Natural killer cell (primary cell): Measurements from ENCODE around the gene TYK2. TPM values are rescaled to one million over a fixed set of nuclear protein-coding genes. Genes with fewer than 3 reads are reported as not detected.
"Not testable (repeated sequence)": the region's sequence is repeated elsewhere in the genome, so short reads cannot be mapped to it uniquely, and the experiment has no call there.

Experiments used
- ATAC-seq, 3 donors: fragments of 150-1000 bp in 2 of 3; fragments of 200-7000 bp in 1 of 3; cut with Tn5 transposase; 1 replicate in 1 of 3; 2 replicates in 2 of 3; pipeline ENCODE4 v1.10.0; 2021; ENCODE audit warnings: mild to moderate bottlenecking in 2 of 3, moderate library complexity in 2 of 3
- DNase-seq, 2 donors: peaks; one replicate each; pipeline versions ENCODE4 v3.0.0 to v3.0.0-alpha.2; 2013 to 2021; ENCODE audit warnings: mixed read lengths in 1 of 2
- H3K27ac ChIP-seq: one replicate; pipeline ENCODE4 v1.5.1; 2013; ENCODE audit warnings: mild to moderate bottlenecking, low read length
- H3K27me3 ChIP-seq: one replicate; pipeline ENCODE4 v1.6.1; 2013; ENCODE audit warnings: low read length; ENCODE audit not compliant: control insufficient read depth, insufficient read depth
- H3K36me3 ChIP-seq: one replicate; pipeline ENCODE4 v1.6.1; 2013; ENCODE audit warnings: low read length; ENCODE audit not compliant: control insufficient read depth, insufficient read depth
- H3K4me1 ChIP-seq: one replicate; pipeline ENCODE4 v1.6.1; 2013; ENCODE audit warnings: low read length; ENCODE audit not compliant: control insufficient read depth, insufficient read depth
- H3K4me3 ChIP-seq: one replicate; pipeline ENCODE4 v1.5.1; 2013; ENCODE audit warnings: low read length
- H3K9me3 ChIP-seq: one replicate; pipeline ENCODE4 v1.6.1; 2013; ENCODE audit warnings: low read length; ENCODE audit not compliant: control insufficient read depth, insufficient read depth
- H3K27ac Mint-ChIP-seq, 2 donors: one replicate each; pipeline ENCODE4 v1.8.0; 2022; ENCODE audit warnings: mild to moderate bottlenecking in 2 of 2, mixed read lengths in 2 of 2, moderate library complexity in 1 of 2
- H3K27me3 Mint-ChIP-seq, 2 donors: one replicate each; pipeline ENCODE4 v1.8.0; 2022; ENCODE audit warnings: low read depth in 2 of 2, mixed read lengths in 2 of 2
- H3K36me3 Mint-ChIP-seq: one replicate; pipeline ENCODE4 v1.8.0; 2022; ENCODE audit warnings: mixed read lengths
- H3K4me1 Mint-ChIP-seq, 2 donors: one replicate each; pipeline ENCODE4 v1.8.0; 2022; ENCODE audit warnings: mixed read lengths in 2 of 2
- H3K4me3 Mint-ChIP-seq: one replicate; pipeline ENCODE4 v1.8.0; 2022; ENCODE audit warnings: mild to moderate bottlenecking, moderate library complexity, mixed read lengths
- H3K9me3 Mint-ChIP-seq, 2 donors: one replicate each; pipeline ENCODE4 v1.8.0; 2022; ENCODE audit warnings: mixed read lengths in 2 of 2
- WGBS: methylation state at CpG from one replicate; pipeline ENCODE4 v1.1.7; 2013; ENCODE audit warnings: missing lambda C conversion rate; ENCODE audit not compliant: insufficient coverage; 5-methylcytosine and 5-hydroxymethylcytosine counted together
- intact Hi-C: fragments of 100-400 bp; cut with micrococcal nuclease; formaldehyde crosslinking; loops from one replicate; pipeline ENCODE4 v1.14.2; 2022
- total RNA-seq, 4 donors: library from RNA; stranded (reverse); fragments of 120-200 nt in 1 of 4; gene quantifications; one replicate each; pipeline versions ENCODE4 v1.2.3 to v1.2.4, GENCODE V29; 2013 to 2022
- TF ChIP-seq, protein P1 (sequence below): fragments of 200-600 bp; IDR thresholded peaks from one replicate; pipeline ENCODE4 v1.8.0; 2022; ENCODE audit warnings: antibody characterized with exemption

Gene TYK2
- total RNA-seq, 3 donors from 2014 or later (not counting 1 experiment from before 2014, with no cell fraction given) = 401 to 469 (median 454) TPM

DNA sequence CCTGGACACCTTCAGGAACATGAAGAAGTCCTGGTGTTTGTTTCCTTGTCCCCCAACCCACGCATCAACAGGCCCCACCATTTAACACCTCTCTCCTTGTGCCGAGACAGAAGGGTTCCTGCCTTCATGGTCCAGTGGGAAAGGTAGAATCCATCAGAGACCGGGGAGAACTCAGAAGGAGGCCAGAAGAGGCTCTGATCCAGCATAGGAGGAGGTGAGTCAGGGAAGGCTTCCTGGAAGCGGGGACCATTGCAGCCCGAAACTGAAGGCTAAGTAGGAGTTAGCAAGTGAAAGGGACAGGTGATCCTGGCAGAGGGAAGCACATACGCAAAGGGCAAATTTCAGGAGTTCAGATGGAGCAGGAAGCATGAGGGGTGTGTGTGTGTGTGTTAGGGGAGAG lies 41.4 kb downstream of the TYK2 start:
- peak overlapping the region; percentile 87 for H3K4me3 ChIP-seq
- H3K27me3 Mint-ChIP-seq = no peaks in the 10 kb centered on the region
- peak overlapping the region; percentile 95 for H3K4me3 Mint-ChIP-seq
- TF ChIP-seq, protein P1, sequence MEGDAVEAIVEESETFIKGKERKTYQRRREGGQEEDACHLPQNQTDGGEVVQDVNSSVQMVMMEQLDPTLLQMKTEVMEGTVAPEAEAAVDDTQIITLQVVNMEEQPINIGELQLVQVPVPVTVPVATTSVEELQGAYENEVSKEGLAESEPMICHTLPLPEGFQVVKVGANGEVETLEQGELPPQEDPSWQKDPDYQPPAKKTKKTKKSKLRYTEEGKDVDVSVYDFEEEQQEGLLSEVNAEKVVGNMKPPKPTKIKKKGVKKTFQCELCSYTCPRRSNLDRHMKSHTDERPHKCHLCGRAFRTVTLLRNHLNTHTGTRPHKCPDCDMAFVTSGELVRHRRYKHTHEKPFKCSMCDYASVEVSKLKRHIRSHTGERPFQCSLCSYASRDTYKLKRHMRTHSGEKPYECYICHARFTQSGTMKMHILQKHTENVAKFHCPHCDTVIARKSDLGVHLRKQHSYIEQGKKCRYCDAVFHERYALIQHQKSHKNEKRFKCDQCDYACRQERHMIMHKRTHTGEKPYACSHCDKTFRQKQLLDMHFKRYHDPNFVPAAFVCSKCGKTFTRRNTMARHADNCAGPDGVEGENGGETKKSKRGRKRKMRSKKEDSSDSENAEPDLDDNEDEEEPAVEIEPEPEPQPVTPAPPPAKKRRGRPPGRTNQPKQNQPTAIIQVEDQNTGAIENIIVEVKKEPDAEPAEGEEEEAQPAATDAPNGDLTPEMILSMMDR = no peak
- H3K27me3 ChIP-seq = no peaks in the 10 kb centered on the region
- 33% methylated on average over 6 of the region's 6 CpGs for WGBS
- H3K27ac ChIP-seq = peak overlapping the region; percentile 80
- peaks cover 13% of the 10 kb centered on the region for H3K36me3 ChIP-seq
- no peaks in the 10 kb centered on the region for H3K36me3 Mint-ChIP-seq
- H3K9me3 ChIP-seq = no peaks in the 10 kb centered on the region
- no peaks in the 10 kb centered on the region for H3K9me3 Mint-ChIP-seq
- DNase-seq = no peak
- peak overlapping the region; percentile 82 to 92 for H3K27ac Mint-ChIP-seq
- H3K4me1 ChIP-seq = peaks cover 40% of the 10 kb centered on the region
- ATAC-seq = no peak
- intact Hi-C loops = loop anchor here (2.0 kb wide), 1 partner anchor 70 kb away; no protein-coding TSS in a partner anchor
- H3K4me1 Mint-ChIP-seq = peaks cover 15 to 28% of the 10 kb centered on the region in 2 donors

DNA sequence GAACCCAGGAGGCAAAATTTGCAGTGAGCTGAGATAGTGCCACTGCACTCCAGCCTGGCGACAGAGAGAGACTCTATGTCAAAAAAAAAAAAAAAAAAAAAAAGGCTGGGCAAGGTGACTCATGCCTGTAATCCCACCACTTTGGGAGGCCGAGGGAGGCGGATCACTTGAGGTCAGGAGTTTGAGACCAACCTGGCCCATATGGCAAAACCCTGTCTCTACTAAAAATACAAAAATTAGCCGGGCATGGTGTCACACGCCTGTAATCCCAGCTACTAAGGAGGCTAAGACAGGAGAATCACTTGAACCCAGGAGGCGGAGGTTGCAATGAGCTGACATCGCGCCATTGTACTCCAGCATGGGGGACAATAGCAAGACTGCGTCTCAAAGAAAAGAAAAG lies 43.6 kb downstream of the TYK2 start:
- H3K36me3 ChIP-seq = peaks cover 13% of the 10 kb centered on the region
- H3K4me1 Mint-ChIP-seq = peaks cover 15 to 45% of the 10 kb centered on the region in 2 donors
- H3K9me3 ChIP-seq, H3K36me3 Mint-ChIP-seq, H3K4me3 ChIP-seq, H3K27ac ChIP-seq, H3K9me3 Mint-ChIP-seq, H3K27me3 Mint-ChIP-seq, DNase-seq, H3K27ac Mint-ChIP-seq, intact Hi-C loops, H3K27me3 ChIP-seq, ATAC-seq: not testable (repeated sequence)
- peaks cover 57% of the 10 kb centered on the region for H3K4me1 ChIP-seq
- peak overlapping the region; percentile 52 for H3K4me3 Mint-ChIP-seq
- WGBS = 98% methylated on average over 9 of the region's 9 CpGs

DNA sequence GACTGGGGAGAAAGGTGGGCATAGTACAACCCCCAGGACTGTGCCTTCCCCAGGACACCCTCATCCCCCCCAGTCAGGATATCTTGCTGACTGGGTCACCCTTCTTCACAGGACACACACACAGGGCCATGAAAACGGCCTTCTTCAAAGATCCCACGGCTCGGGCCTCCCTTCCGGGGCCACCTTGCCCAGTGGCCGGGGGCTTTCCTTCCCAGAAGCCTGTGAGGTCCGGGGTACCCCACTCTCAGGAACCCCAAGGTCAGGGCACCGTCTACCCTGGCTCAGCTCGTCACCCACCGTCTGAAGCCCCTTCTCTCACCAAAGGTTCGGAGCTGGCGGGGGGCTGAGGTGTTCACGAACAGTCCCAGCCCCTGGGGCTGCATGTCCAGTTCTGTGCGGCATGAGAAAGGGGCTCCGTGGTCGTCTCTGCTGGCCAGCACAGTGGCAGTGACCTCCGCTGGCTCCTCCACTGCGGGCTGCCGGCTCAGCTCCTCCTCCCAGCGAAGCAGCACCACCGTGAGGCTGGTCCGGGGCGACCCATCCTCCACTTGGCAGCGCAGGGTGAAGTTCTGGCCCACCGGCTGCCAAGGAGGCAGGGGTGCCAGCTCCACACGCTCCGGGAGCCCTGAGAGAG lies 44.9 kb downstream of the TYK2 start:
- DNase-seq (no peak), ATAC-seq (no peak)
- Histone ChIP-seq H3K36me3 (peaks cover 14% of the 10 kb centered on the region), H3K9me3 (no peaks in the 10 kb centered on the region), H3K27ac (no peak overlapping the region), H3K27me3 (no peaks in the 10 kb centered on the region), H3K4me1 (peaks cover 53% of the 10 kb centered on the region), H3K4me3 (no peak overlapping the region)
- WGBS = 96% methylated on average over 24 of the region's 26 CpGs
- no peak overlapping the region for H3K27ac Mint-ChIP-seq
- no peaks in the 10 kb centered on the region for H3K9me3 Mint-ChIP-seq
- intact Hi-C loops = no loop called here
- H3K4me3 Mint-ChIP-seq = peak overlapping the region; percentile 21
- no peaks in the 10 kb centered on the region for H3K27me3 Mint-ChIP-seq
- no peaks in the 10 kb centered on the region for H3K36me3 Mint-ChIP-seq
- H3K4me1 Mint-ChIP-seq = peaks cover 15 to 39% of the 10 kb centered on the region in 2 donors
- TF ChIP-seq, protein P1 = no peak

DNA sequence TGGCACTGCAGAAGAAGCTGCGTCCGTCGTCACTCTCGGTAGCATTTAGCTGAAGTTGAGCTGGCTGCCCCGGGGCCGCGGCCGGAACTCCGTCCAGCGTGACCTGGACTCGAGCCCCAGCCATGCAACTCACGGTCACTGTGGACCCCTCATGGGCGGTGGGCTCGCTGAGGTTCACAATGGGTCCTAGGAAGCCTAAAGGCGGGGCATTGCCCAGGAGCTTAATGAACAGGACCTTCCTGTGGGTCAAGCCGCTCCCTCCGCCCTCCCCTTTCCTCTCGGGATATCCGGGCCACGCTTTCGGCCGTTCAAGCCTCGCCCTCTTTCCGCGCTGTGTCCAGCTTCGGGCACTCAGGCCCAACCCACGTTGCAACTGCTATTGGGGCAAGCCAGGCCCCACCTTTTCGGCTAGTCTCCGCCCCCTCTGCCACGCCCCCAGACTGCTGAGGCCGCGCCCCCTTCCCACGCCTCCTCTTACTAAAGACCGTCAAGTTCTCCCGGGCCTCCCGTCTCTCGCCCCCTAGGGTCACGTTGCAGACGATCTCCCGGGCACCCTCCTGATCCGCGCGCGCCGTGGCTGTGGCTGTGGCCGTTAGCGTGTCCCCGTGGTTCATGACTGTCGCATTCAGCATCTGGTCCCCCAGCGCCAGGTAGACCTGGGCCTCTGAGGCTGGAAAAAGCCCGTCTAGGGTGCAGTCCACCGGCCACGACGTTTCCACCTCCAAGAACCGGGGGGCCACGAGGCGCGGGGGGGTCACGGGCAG lies 45.6 kb downstream of the TYK2 start:
- H3K4me3 Mint-ChIP-seq = no peak overlapping the region
- H3K36me3 Mint-ChIP-seq = no peaks in the 10 kb centered on the region
- H3K27ac Mint-ChIP-seq = no peak overlapping the region
- DNase-seq (peak in 1 of 2 donors; percentile 47), ATAC-seq (no peak)
- TF ChIP-seq, protein P1 = no peak
- peaks cover 46% of the 10 kb centered on the region for H3K4me1 ChIP-seq
- H3K4me3 ChIP-seq = no peak overlapping the region
- 91% methylated on average over 59 of the region's 59 CpGs for WGBS
- no peaks in the 10 kb centered on the region for H3K27me3 ChIP-seq
- H3K9me3 ChIP-seq = no peaks in the 10 kb centered on the region
- intact Hi-C loops = no loop called here
- H3K27me3 Mint-ChIP-seq = no peaks in the 10 kb centered on the region
- H3K27ac ChIP-seq = no peak overlapping the region
- no peaks in the 10 kb centered on the region for H3K9me3 Mint-ChIP-seq
- H3K36me3 ChIP-seq = peaks cover 21% of the 10 kb centered on the region
- H3K4me1 Mint-ChIP-seq = peaks cover 15 to 37% of the 10 kb centered on the region in 2 donors
